DOHH2 (cell line): ENCODE data around the gene CNOT3.

Experiments used
- H3F3A ChIP-seq: fragments of 200-600 bp; sonication (generic), shearing (Covaris generic); 2 replicates; pipeline ENCODE4 v1.6.0; 2016; ENCODE audit warnings: antibody characterized with exemption, mild to moderate bottlenecking; ENCODE audit not compliant: control insufficient read depth, insufficient read depth
- H3K27ac ChIP-seq: fragments of 200-600 bp; sonication (generic); 2 replicates; pipeline ENCODE4 v1.5.1; 2014; ENCODE audit warnings: low read depth, mild to moderate bottlenecking, low read length, moderate library complexity
- H3K27me3 ChIP-seq: fragments of 200-600 bp; sonication (generic); 2 replicates; pipeline ENCODE4 v1.6.1; 2014; ENCODE audit warnings: mild to moderate bottlenecking, low read length, mixed read lengths; ENCODE audit not compliant: control insufficient read depth
- H3K36me3 ChIP-seq: fragments of 200-600 bp; sonication (generic); 2 replicates; pipeline ENCODE4 v1.6.1; 2014; ENCODE audit warnings: mild to moderate bottlenecking, low read length, moderate library complexity, mixed read lengths; ENCODE audit not compliant: control insufficient read depth
- H3K4me1 ChIP-seq: fragments of 200-600 bp; sonication (generic); 2 replicates; pipeline ENCODE4 v1.6.1; 2014; ENCODE audit warnings: mild to moderate bottlenecking, low read length, mixed read lengths; ENCODE audit not compliant: control insufficient read depth
- H3K4me2 ChIP-seq: fragments of 200-600 bp; sonication (generic); 2 replicates; pipeline ENCODE4 v1.6.0; 2014; ENCODE audit warnings: mild to moderate bottlenecking, low read length, moderate library complexity
- H3K4me3 ChIP-seq: fragments of 200-600 bp; sonication (generic); 2 replicates; pipeline ENCODE4 v1.5.1; 2014; ENCODE audit warnings: mild to moderate bottlenecking, low read length, mixed read lengths
- H3K79me2 ChIP-seq: fragments of 200-600 bp; sonication (generic); 2 replicates; pipeline ENCODE4 v1.6.1; 2014; ENCODE audit warnings: mild to moderate bottlenecking, low read length, mixed read lengths; ENCODE audit not compliant: control insufficient read depth
- H3K9me2 ChIP-seq: fragments of 200-600 bp; sonication (generic); replicated peaks from 2 replicates; pipeline ENCODE4 v1.6.1; 2014; ENCODE audit warnings: mild to moderate bottlenecking, low read length, mixed read lengths; ENCODE audit not compliant: control insufficient read depth
- H3K9me3 ChIP-seq: fragments of 200-600 bp; sonication (generic); 2 replicates; pipeline ENCODE4 v1.6.1; 2014; ENCODE audit warnings: antibody characterized with exemption, low read length, mixed read lengths; ENCODE audit not compliant: control insufficient read depth, insufficient read depth
- H4K20me1 ChIP-seq: fragments of 200-600 bp; sonication (generic); 2 replicates; pipeline ENCODE4 v1.6.0; 2014; ENCODE audit warnings: low read depth, mild to moderate bottlenecking, antibody characterized with exemption, low read length, moderate library complexity; ENCODE audit not compliant: control insufficient read depth, insufficient read depth
- CTCF ChIP-seq: fragments of 200-600 bp; sonication (generic); IDR thresholded peaks from one replicate; pipeline ENCODE4 v1.5.1; 2014; ENCODE audit warnings: antibody characterized with exemption, mild to moderate bottlenecking, low read depth, low read length; ENCODE audit not compliant: poor library complexity, severe bottlenecking
- EZH2phosphoT487 ChIP-seq: fragments of 200-600 bp; sonication (generic); IDR thresholded peaks from 2 replicates; pipeline ENCODE4 v1.6.1; 2017; ENCODE audit warnings: borderline replicate concordance, mild to moderate bottlenecking, antibody characterized with exemption, low read length, moderate library complexity, mixed read lengths

CNOT3 gene

GRCh38 chr19:54109651-54110050, 27.9 kb upstream of the CNOT3 start:
- peaks cover 32% of the 10 kb centered on the region for H3K79me2 ChIP-seq
- TF ChIP-seq EZH2phosphoT487, result no peak
- TF ChIP-seq CTCF, result no peak
- no peaks in the 10 kb centered on the region for H4K20me1 ChIP-seq

GRCh38 chr19:54114340-54115108, 23.0 kb upstream of the CNOT3 start:
- Histone ChIP-seq H3K27ac (peak overlapping the region; percentile 67), H3F3A (no peaks in the 10 kb centered on the region; the same call in 1 of the 2 replicates)

More at GRCh38 chr19:54109651-54110050, 27.9 kb upstream of the CNOT3 start:
- Histone ChIP-seq H3F3A (no peaks in the 10 kb centered on the region), H3K4me2 (no peak overlapping the region), H3K27me3 (no peaks in the 10 kb centered on the region), H3K9me2 (no peaks in the 10 kb centered on the region), H3K36me3 (peaks cover 58% of the 10 kb centered on the region), H3K9me3 (no peaks in the 10 kb centered on the region), H3K27ac (no peak overlapping the region), H3K4me3 (no peak overlapping the region), H3K4me1 (peaks cover 5% of the 10 kb centered on the region; the same call in 1 of the 2 replicates)

GRCh38 chr19:54115109-54116063, 22.2 kb upstream of the CNOT3 start, which contains the start of the genes PRPF31 and TFPT:
Gene PRPF31 (plus strand): TSS chr19:54115754. CDS start chr19:54118279, 2,525 bp downstream.
Gene TFPT (minus strand): TSS chr19:54115657. CDS start chr19:54115269, 388 bp downstream.
- Histone ChIP-seq H3K27ac (peak within 1 kb of the TSS; percentile 67), H3F3A (no peaks in the 10 kb centered on the region; the same call in 1 of the 2 replicates), H3K4me1 (peaks cover 16% of the 10 kb centered on the region), H3K36me3 (peaks cover 29% of the 10 kb centered on the region), H3K4me3 (peak within 1 kb of the TSS; percentile 95), H4K20me1 (no peaks in the 10 kb centered on the region), H3K4me2 (peak within 1 kb of the TSS; percentile 90), H3K9me3 (no peaks in the 10 kb centered on the region), H3K79me2 (peaks cover 49% of the 10 kb centered on the region), H3K27me3 (no peaks in the 10 kb centered on the region), H3K9me2 (no peaks in the 10 kb centered on the region)
- TF ChIP-seq EZH2phosphoT487 (no peak), CTCF (no peak)

More at GRCh38 chr19:54114340-54115108, 23.0 kb upstream of the CNOT3 start:
- Histone ChIP-seq H3K9me2 (no peaks in the 10 kb centered on the region), H3K36me3 (peaks cover 31% of the 10 kb centered on the region), H3K9me3 (no peaks in the 10 kb centered on the region), H4K20me1 (no peaks in the 10 kb centered on the region), H3K79me2 (peaks cover 53% of the 10 kb centered on the region), H3K4me3 (peak overlapping the region; percentile 95), H3K4me2 (peak overlapping the region; percentile 90), H3K4me1 (peaks cover 16% of the 10 kb centered on the region), H3K27me3 (no peaks in the 10 kb centered on the region)
- TF ChIP-seq CTCF (no peak), EZH2phosphoT487 (no peak)
